Osteoblast (primary cell): ENCODE results near the gene CSTPP1. TPM values are rescaled to one million over a fixed set of nuclear protein-coding genes. Genes with fewer than 3 reads are reported as not detected.

Source experiments
- DNase-seq: peaks from one replicate; pipeline ENCODE4 v3.0.0; 2011; ENCODE audit warnings: low spot score, mixed read lengths; ENCODE audit not compliant: insufficient read length; ENCODE audit errors: missing footprints
- H2AFZ ChIP-seq: 2 replicates; pipeline ENCODE4 v1.6.0; 2011; ENCODE audit warnings: mild to moderate bottlenecking, low read length
- H3K27ac ChIP-seq: 2 replicates; pipeline ENCODE4 v1.5.1; 2011; ENCODE audit warnings: mild to moderate bottlenecking, low read depth, low read length, moderate library complexity
- H3K27me3 ChIP-seq: 2 replicates; pipeline ENCODE4 v1.6.0; 2012; ENCODE audit warnings: mild to moderate bottlenecking, control low read depth, inconsistent platforms, low read length, moderate library complexity; ENCODE audit not compliant: insufficient read depth
- H3K36me3 ChIP-seq: 2 replicates; pipeline ENCODE4 v1.5.1; 2011; ENCODE audit warnings: mild to moderate bottlenecking, low read length, control low read depth, moderate library complexity; ENCODE audit not compliant: insufficient read depth
- H3K4me1 ChIP-seq: 2 replicates; pipeline ENCODE4 v1.5.1; 2011; ENCODE audit warnings: mild to moderate bottlenecking, low read length, control low read depth, moderate library complexity; ENCODE audit not compliant: insufficient read depth
- H3K4me2 ChIP-seq: 2 replicates; pipeline ENCODE4 v1.6.0; 2011; ENCODE audit warnings: mild to moderate bottlenecking, low read length; ENCODE audit not compliant: insufficient read depth
- H3K4me3 ChIP-seq: fragments of 200-600 bp; sonication (generic); 3 replicates; pipeline ENCODE4 v1.5.1; 2012; ENCODE audit warnings: mild to moderate bottlenecking, low read length, inconsistent platforms; ENCODE audit not compliant: insufficient read depth
- H3K79me2 ChIP-seq: 2 replicates; pipeline ENCODE4 v1.6.0; 2012; ENCODE audit warnings: mild to moderate bottlenecking, low read length, control low read depth, inconsistent platforms; ENCODE audit not compliant: insufficient read depth
- H3K9me3 ChIP-seq: 2 replicates; pipeline ENCODE4 v1.5.1; 2011; ENCODE audit warnings: low read depth, low read length, control low read depth
- H4K20me1 ChIP-seq: 2 replicates; pipeline ENCODE4 v1.6.0; 2012; ENCODE audit warnings: mild to moderate bottlenecking, low read length, control low read depth; ENCODE audit not compliant: insufficient read depth
- total RNA-seq: library from RNA; depleted of rRNA; stranded (reverse); fragments of >200 nt; gene quantifications from 2 replicates; pipeline ENCODE4 v1.2.3, GENCODE V29; 2012
- TF ChIP-seq, protein P1 (sequence below): IDR thresholded peaks from 2 replicates; pipeline ENCODE4 v1.5.1; 2011; ENCODE audit warnings: mild to moderate bottlenecking, low read depth, low read length, moderate library complexity; ENCODE audit errors: extremely low read depth

The CSTPP1 gene
- total RNA-seq, 1 donor, result 27.1 TPM

DNA sequence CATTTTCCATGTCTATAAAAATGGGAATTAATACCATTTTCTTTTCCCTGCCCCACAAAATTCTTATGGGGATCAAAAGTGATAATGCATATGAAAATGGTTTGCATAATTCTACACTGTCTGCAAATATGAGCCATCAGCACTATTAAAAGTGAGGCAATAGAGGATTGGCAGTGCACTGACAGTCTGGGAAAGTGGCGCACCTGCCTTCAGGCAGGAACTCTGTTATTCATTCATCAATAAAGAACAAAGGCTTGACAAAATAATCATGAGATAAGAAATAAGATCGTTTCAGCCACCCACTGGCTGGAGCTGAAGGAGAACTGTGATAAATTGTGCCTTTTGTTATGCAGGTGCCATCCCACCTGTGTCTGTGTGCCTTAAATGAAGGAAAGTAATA is 190.7 kb downstream of the CSTPP1 start:
- TF ChIP-seq, protein P1, sequence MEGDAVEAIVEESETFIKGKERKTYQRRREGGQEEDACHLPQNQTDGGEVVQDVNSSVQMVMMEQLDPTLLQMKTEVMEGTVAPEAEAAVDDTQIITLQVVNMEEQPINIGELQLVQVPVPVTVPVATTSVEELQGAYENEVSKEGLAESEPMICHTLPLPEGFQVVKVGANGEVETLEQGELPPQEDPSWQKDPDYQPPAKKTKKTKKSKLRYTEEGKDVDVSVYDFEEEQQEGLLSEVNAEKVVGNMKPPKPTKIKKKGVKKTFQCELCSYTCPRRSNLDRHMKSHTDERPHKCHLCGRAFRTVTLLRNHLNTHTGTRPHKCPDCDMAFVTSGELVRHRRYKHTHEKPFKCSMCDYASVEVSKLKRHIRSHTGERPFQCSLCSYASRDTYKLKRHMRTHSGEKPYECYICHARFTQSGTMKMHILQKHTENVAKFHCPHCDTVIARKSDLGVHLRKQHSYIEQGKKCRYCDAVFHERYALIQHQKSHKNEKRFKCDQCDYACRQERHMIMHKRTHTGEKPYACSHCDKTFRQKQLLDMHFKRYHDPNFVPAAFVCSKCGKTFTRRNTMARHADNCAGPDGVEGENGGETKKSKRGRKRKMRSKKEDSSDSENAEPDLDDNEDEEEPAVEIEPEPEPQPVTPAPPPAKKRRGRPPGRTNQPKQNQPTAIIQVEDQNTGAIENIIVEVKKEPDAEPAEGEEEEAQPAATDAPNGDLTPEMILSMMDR, result no peak

DNA sequence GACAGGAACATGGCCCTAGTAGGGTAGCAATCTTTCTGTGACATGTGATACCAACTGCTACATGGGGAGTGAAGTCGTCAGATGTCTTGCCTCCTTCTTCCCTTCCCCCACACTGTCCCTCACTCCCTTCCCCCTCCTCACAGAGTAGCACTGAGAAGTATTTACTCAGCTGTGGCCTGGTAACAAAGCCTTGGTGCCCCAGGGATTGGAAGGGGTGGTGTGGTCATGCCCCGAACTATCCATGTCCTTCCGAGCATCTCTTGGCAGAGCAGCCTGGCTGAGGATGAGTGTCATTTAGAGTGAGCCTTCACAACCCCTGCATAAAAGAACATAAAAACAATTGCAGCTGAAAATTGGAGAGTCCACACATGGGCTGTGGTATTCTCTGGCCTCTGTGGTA is 194.0 kb downstream of the CSTPP1 start:
- H3K79me2 ChIP-seq, result no peaks in the 10 kb centered on the region

More for the DNA sequence above, 190.7 kb downstream of the CSTPP1 start:
- Histone ChIP-seq H3K4me2 (no peak overlapping the region), H3K79me2 (no peaks in the 10 kb centered on the region), H3K27ac (no peak overlapping the region), H3K9me3 (no peaks in the 10 kb centered on the region), H3K36me3 (no peaks in the 10 kb centered on the region), H2AFZ (no peak overlapping the region), H3K4me3 (no peak overlapping the region), H3K27me3 (no peaks in the 10 kb centered on the region), H4K20me1 (no peaks in the 10 kb centered on the region), H3K4me1 (peaks cover 6% of the 10 kb centered on the region)
- DNase-seq, result no peak

DNA sequence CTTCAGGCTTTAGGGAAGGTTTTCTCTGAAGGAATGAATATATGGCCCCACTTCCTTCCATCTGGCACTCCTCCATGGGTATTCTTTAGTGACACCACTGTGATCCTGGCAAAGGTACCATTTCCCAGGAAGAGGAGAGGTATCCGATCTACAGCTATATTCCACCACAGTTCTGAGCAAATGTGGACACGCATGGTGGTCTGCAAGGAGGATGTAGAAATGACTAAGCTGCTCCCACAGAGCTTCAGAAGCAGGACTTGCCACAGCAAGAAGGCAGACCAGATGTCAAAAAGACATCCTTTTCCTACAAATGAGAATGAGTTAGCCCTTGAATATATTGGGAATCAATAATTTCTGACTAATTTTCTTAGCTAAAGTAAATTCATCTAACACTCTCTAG is 194.6 kb downstream of the CSTPP1 start:
- no peak overlapping the region for H3K4me2 ChIP-seq
- DNase-seq, result no peak
- H3K4me1 ChIP-seq, result peaks cover 6% of the 10 kb centered on the region
- H3K27me3 ChIP-seq, result no peaks in the 10 kb centered on the region
- no peaks in the 10 kb centered on the region for H3K36me3 ChIP-seq
- H3K79me2 ChIP-seq, result no peaks in the 10 kb centered on the region
- H4K20me1 ChIP-seq, result peaks cover 21% of the 10 kb centered on the region
- TF ChIP-seq, protein P1, result no peak
- H2AFZ ChIP-seq, result no peak overlapping the region
- H3K9me3 ChIP-seq, result no peaks in the 10 kb centered on the region
- H3K27ac ChIP-seq, result no peak overlapping the region
- H3K4me3 ChIP-seq, result no peak overlapping the region

More for the DNA sequence above, 194.0 kb downstream of the CSTPP1 start:
- peaks cover 19% of the 10 kb centered on the region for H4K20me1 ChIP-seq
- H3K4me1 ChIP-seq, result peaks cover under 1% of the 10 kb centered on the region
- TF ChIP-seq, protein P1, result no peak
- H3K27ac ChIP-seq, result no peak overlapping the region
- H3K4me3 ChIP-seq, result no peak overlapping the region
- H2AFZ ChIP-seq, result no peak overlapping the region
- H3K4me2 ChIP-seq, result no peak overlapping the region
- no peaks in the 10 kb centered on the region for H3K27me3 ChIP-seq
- no peaks in the 10 kb centered on the region for H3K36me3 ChIP-seq
- H3K9me3 ChIP-seq, result no peaks in the 10 kb centered on the region
- no peak for DNase-seq

DNA sequence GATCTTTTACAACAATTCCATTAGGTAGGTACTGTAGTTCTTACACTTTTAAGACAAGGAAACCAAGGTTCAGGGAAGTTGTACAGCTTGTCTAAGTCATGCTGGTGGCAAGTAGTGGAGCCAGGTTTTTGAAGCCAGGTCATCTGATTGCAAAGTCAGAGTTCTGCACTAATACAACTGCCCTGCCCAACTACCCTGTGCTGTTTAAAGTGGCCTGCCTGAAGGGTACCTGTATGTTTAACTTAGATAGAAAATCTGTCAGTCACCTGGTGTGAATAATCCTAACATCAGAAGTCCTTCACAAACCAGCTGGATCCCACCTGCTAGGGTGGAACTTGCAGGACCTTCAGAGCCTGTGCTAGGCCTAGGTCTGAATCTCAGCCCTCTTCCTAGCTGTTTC is 195.9 kb downstream of the CSTPP1 start:
- Histone ChIP-seq H2AFZ (no peak overlapping the region), H3K4me1 (peaks cover 16% of the 10 kb centered on the region), H3K79me2 (no peaks in the 10 kb centered on the region), H3K36me3 (no peaks in the 10 kb centered on the region), H3K9me3 (no peaks in the 10 kb centered on the region), H3K4me2 (no peak overlapping the region), H3K27ac (no peak overlapping the region), H4K20me1 (peaks cover 21% of the 10 kb centered on the region), H3K27me3 (no peaks in the 10 kb centered on the region), H3K4me3 (no peak overlapping the region)
- DNase-seq, result no peak
- TF ChIP-seq, protein P1, result no peak
